GM19099 (cell line): Measurements from ENCODE around the gene ZNF780A.

Source experiments
- POLR2A ChIP-seq: IDR thresholded peaks from 3 replicates; pipeline ENCODE4 v1.6.1; 2011; ENCODE audit warnings: low read depth; ENCODE audit not compliant: insufficient read length; ENCODE audit errors: extremely low read depth

The ZNF780A gene

DNA sequence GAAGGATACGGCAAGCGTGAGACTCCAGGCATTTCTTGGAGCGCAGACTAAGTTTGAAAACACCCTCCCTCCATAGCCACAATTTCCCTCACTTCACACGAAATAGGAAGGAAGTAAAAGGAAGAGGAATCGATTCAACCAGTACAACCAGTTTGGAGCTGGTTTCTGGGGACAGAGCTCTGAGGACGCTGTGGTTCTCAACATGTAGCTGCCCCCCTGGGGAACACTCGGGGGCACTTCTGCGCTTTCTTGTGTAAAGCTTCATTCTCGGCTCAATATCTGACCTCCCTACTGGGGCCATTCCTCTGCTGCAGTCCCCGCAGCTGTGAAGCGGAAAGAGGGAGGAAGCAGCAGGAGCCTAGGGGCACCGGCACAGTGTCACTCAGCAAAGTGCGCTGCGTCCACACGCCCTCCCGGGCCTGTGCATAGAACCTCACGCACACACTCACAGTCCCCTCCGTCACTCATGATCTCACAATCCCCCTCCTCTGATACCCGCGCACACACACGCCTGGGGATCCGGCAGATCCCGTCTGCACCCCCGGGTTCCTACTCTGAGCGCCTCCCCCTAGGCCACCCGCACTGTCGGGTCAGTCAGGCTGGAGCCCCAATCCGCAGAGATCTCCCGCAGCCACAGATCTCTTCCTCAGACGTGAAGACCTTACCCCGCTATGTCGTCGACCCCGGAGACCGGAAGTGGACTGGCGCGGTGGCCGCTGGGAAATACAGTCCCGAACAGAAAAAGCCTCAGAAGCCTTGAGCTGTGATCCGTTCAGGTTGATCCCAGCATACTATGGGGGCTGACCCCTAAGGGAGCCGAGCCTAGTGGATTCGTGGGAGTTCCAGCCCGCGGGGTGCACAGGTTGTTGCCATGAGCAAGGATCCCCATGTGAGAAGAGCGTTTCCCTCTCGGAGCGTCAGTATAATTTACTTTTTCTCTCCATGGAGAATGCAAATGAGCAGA is at the start of gene ZNF780A:
TSS of gene ZNF780A (minus strand) at position 703 of the 964 bp plus-strand sequence. CDS start 6,190 bp downstream, outside the sequence.
- TF ChIP-seq POLR2A = no peak

DNA sequence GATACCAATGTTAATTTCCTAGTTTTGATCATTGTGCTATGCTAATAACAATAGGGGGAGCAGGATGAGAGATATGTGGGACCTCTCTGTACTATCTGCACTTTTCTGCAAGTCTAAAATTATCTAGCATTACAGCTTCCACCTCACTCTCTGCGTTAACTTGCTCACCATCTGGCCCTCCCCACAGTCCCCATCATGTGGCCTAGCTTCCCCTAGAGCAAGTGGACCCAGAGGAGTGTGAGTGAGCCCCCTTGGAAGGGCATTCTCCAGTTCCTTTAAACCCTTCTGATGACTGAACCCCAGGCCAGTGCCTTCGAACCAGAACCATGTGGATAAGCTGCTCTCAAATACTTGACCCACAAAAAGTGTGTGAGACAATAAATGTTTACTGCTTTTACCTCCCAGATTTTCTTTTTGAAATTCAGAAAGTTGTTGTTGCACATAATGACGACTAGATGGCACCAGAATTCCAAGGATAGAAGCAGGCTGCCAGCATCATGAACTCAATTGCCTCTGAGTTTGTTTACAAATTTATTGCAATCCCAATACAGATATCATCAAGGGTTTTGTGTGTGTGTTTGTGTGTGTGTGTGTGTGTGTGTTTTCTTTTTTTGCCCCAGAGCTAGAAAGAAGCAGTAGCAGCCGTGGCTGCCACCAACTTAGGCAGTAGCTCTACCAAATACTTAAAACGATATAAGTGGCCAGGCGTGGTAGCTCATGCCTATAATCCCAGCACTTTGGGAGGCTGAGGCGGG is 49.0 kb upstream of the ZNF780A start:
- no peak for TF ChIP-seq POLR2A

DNA sequence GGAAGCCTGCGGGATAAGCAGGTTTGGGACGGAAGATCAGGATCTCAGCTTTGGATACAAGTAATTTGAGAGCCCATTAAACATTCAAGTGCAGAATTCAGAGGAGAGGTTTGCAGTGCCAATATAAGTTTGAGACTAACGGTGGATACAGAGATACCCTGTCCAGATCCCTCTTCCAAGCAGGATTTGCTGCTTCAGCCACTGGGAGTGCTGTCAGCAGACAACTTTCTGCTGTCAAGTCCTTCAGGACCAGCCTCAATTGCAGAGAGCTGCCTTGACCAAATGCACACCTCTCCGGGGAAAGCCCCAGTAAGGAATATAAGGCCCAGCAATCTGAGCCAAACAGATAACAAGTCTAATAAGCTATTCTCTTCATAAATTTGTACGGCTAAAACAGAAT is 46.1 kb upstream of the ZNF780A start:
- no peak for TF ChIP-seq POLR2A

DNA sequence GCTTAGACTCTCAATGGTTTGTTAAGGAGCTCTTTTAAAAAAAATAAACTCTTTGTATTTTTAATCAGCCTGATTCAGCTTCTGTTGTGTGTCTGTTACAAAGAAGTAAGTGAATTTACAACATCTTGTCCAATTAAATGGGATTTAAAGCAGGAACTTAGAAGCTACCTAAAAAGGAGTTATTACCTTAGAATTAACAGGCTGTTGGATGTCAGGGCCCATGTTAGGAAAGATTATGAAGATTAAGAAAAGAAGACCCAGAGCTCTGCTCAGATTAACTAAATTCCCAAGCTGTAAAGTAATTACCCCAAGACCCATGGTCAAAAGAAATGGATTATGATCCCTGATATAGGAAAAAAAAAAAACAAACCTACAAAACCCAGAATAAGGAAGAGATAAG is 44.1 kb upstream of the ZNF780A start:
- TF ChIP-seq POLR2A = no peak

DNA sequence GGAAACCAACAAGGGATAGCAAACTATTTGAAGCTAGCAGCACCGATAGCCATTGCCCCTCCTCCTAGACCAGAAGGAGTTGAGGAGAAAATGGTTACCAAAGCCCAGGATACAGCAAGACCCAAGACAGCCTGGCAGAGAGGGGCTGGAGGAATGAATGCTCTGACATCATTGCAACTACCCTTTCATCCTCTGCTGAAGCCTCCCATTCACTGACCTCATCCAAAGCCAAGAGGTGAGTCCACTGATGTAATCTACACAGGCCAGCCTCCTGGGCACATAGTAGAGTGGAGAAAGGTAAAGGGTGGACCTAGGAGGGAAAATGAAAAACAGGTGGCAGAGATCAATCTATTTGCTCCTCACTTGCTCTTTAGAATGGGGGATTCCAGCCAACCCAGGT is 42.7 kb upstream of the ZNF780A start:
- no peak for TF ChIP-seq POLR2A

DNA sequence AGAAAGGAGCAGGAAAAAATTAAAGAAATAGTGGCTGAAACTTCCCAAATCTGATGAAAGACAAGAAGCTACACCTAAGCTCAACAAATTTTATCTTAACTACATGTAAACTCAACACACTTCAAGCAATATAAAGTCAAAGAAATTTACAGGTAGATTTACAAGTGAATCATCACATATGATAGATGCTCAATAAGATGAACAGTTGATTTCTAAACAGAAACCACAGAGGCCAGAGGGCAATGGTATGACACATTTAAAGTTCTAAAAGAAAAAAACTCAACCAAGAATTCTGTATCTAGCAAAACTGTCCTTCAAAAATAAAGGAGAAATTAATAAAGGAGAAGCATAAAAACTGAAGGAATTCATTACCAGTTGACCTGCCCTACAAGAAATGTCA is 39.3 kb upstream of the ZNF780A start:
- no peak for TF ChIP-seq POLR2A

DNA sequence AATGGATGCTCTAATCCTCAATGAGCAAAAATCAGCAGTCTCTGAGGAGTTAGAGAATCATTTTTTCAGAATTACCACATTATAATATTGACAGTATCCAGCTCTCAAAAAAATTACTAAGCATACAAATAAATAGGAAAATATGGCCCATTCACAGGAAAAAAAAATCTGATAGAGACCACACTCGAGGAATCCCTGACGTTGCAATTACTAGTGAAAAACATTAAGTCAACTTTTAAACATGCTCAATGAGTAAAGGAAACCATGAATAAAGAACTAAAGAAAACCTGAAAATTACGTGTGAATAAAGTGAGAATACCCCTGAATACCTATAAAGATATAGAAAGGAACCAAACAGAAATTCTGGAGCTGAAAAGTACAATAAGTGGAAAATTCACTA is 38.7 kb upstream of the ZNF780A start:
- no peak for TF ChIP-seq POLR2A

DNA sequence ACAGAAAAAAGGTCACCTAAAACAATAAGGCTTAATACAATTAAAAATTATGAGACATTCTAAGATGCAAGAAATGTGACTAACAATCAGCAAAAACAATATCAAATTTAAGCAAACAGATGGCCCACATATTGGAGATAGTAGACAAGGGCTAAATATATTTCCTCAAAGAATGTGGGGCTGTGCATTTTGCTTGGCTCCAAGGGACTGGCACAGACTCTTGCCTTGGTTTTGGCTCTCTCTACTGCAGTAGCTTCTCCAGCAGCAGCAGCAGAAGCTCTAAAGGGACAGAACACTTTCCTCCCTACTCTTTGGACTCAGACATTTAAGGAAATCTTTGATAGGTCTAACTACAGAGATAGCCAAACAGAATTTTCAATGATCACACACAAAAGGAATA is 38.2 kb upstream of the ZNF780A start:
- no peak for TF ChIP-seq POLR2A

DNA sequence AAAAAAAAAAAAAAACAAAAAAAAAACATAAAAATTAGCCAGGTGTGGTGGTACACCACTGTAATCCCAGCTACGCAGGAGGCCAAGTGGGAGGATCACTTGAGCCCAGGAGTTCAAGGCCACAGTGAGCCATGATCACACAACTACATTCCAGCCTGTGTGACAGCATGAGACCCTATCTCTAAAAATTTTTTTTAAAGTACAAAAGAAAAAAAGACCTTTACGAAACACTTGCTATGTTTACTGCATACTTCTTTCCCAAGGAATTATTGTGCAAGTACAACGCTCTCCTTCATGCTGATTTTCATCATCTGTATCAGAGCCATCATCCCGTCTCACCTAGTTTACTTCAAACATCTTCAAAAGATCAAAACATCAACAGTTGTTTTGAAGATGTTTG is 28.6 kb upstream of the ZNF780A start:
- TF ChIP-seq POLR2A = no peak

DNA sequence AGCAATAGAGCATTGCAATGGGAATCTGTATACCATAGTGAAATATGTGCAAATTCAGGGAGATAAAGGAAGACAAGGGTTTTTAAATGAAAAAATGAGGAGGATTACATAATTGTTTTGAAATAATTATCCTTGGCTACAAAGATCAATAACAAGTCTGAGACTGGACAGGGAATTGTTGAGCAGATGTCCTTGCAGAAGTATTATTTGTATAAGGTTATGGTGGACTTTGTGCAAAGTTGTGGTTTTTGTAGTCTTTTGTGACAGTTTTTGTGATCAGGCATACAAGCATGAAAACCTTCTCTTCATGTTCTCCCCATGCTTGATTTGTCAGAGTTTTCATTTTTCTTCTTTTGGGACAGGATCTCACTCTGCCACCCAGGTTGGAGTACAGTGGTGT is 25.3 kb upstream of the ZNF780A start:
- no peak for TF ChIP-seq POLR2A

DNA sequence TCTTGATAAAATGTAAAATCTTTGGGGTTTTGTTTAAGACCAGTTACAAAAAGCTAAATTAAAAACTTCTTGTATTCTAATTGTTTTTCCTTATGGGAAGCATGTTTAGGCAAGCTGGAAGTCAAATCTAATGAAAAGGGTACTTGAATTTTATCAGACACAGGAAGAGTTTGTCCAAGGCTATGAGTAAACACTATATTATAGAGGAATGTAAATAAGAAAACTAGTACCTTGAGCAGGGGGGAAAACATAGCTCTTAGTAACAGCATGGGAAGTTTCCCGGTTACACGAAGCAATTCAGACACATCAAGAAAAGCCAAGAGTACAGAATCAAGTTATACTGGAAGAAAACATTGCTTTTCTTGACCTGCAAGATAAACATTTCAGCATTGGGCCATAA is 19.8 kb upstream of the ZNF780A start:
- TF ChIP-seq POLR2A = no peak

DNA sequence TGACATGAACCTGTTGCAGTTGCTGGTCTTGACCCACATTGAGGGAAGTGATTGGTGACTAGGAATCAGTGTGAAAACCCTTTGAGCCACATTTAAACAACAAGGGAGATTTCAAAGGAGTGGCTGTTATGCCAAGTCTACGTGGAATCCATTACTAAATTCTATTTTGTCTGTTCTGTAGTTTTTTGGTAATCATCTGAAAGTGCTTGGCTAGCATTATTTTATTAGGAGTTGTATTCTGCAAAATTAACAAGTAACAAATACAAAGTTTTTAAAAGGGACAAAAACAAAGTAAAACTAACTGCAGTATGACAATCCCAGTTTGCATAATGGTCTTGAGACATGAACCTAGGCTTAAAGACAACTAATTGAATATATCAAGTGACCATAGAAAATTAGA is 14.0 kb upstream of the ZNF780A start:
- TF ChIP-seq POLR2A = no peak

DNA sequence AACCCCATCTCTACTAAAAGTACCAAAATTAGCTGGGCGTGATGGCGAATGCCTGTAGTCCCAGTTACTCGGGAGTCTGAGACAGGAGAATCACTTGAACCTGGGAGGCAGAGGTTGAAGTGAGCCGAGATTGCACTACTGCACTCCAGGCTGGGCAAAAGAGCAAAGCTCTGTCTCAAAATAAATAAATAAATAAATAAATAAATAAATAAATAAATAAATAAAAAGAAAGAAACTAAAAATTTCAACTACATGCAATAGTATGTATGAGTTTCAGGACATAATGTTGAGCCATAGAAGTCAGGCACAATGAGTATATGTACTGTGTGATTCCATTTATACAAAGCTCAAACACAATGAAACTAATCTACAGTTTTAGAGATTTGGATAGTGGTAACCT is 12.9 kb upstream of the ZNF780A start:
- no peak for TF ChIP-seq POLR2A

DNA sequence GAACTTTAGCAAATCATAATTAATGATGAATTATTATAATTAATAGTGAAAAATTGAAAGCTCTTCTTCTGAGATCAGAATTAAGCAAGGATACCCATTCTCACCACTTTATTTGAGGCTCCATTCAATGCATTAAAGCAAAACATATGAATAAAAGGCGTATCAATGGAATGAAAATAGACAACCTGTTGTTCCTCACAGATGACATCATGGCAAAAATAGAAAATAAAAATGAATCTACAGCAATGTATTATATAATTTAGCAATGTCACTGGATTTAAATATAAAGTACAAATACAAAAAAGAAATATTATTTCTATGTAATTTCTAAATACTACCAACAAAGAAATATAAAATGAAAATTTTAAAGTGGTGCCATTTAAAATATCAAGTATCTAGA is 11.1 kb upstream of the ZNF780A start:
- TF ChIP-seq POLR2A = no peak

DNA sequence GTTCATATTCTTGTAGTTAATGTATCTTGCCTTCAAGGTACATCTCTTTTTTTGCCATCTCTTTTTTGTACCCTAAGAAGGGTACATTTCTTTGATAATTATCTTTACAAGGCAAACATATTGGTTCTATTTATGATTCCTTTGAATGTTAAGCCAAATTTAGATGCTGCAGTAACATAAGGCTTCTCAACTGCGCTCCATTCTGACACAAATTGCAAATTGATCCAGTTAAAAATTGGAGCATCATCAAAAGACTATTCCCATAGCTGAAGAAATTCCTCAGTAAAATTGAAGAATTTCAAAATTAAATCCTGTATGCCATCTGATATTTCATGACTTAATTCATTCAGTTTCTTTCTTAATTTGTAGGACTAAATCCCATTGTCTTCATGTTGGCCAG is 2.7 kb upstream of the ZNF780A start:
- no peak for TF ChIP-seq POLR2A
